HepG2 (cell line): ENCODE results near the gene CCDC57. TPM values are rescaled to one million over a fixed set of nuclear protein-coding genes. Genes with fewer than 3 reads are reported as not detected.
A peak's percentile ranks its signal among the peaks of the same experiment; 100 is the strongest.

Experiments
- CCDC6 ChIP-seq: sonication (generic); formaldehyde crosslinking; IDR thresholded peaks from 2 replicates; pipeline ENCODE4 v1.8.1; 2022; ENCODE audit warnings: mild to moderate bottlenecking, missing genetic modification reagents, moderate library complexity
- ELF3 ChIP-seq: IDR thresholded peaks from 2 replicates; pipeline ENCODE4 v1.6.1; 2016; ENCODE audit warnings: missing genetic modification reagents, missing compliant biosample characterization
- GATAD1 ChIP-seq: IDR thresholded peaks from 2 replicates; pipeline ENCODE4 v1.6.1; 2016; ENCODE audit warnings: missing genetic modification reagents, missing compliant biosample characterization
- GATAD2A ChIP-seq: IDR thresholded peaks from 2 replicates; pipeline ENCODE4 v1.6.1; 2016
- JUNB ChIP-seq: sonication (generic); formaldehyde crosslinking; IDR thresholded peaks from 2 replicates; pipeline ENCODE4 v1.8.0; 2022; ENCODE audit warnings: missing genetic modification reagents, mild to moderate bottlenecking, borderline replicate concordance
- ZBTB20 ChIP-seq: sonication (generic); formaldehyde crosslinking; IDR thresholded peaks from 2 replicates; pipeline ENCODE4 v1.8.1; 2023; ENCODE audit warnings: missing genetic modification reagents, low read depth, mild to moderate bottlenecking, borderline replicate concordance
- ZBTB42 ChIP-seq: sonication (generic); formaldehyde crosslinking; IDR thresholded peaks from 2 replicates; pipeline ENCODE4 v1.5.0; 2020; ENCODE audit warnings: mild to moderate bottlenecking, missing genetic modification reagents
- ZNF720 ChIP-seq: sonication (generic); formaldehyde crosslinking; IDR thresholded peaks from 2 replicates; pipeline ENCODE4 v1.4.0; 2020; ENCODE audit warnings: missing genetic modification reagents
- ZNF768 ChIP-seq: sonication (generic); formaldehyde crosslinking; IDR thresholded peaks from 2 replicates; pipeline ENCODE4 v1.4.0; 2020; ENCODE audit warnings: missing genetic modification reagents
- polyA plus RNA-seq, 8 experiments: library from polyadenylated mRNA; depleted of rRNA in 3 of 8; stranded (reverse) in 7 of 8; unstranded in 1 of 8; fragments of >200 nt; fragmentation: Illumina TruSeq in 4 of 8; extraction: Trizol in 4 of 8; gene quantifications; 2 replicates each; pipeline versions ENCODE4 v1.2.1 to v1.2.3, GENCODE V29; 2011 to 2016; ENCODE audit warnings: low read depth in 4 of 8, missing spikeins in 1 of 8, mixed read lengths in 1 of 8; ENCODE audit not compliant: insufficient read depth in 1 of 8
- total RNA-seq, 5 experiments: library from RNA; depleted of rRNA; stranded (reverse); fragments of >200 nt; fragmentation: Illumina TruSeq; extraction: Trizol; gene quantifications; 2 replicates each; pipeline ENCODE4 v1.2.3, GENCODE V29; 2016; ENCODE audit warnings: low read depth in 1 of 5
- TF ChIP-seq, protein P1 (sequence below): sonication (generic); formaldehyde crosslinking; IDR thresholded peaks from 2 replicates; pipeline ENCODE4 v1.5.0; 2020; ENCODE audit warnings: missing genetic modification reagents
- TF ChIP-seq, protein P2 (sequence below): sonication (generic); formaldehyde crosslinking; conservative IDR thresholded peaks from 2 replicates; pipeline ENCODE4 v1.4.0; 2020; ENCODE audit warnings: missing genetic modification reagents
- TF ChIP-seq, protein P3 (sequence below): sonication (generic); formaldehyde crosslinking; IDR thresholded peaks from 2 replicates; pipeline ENCODE4 v1.5.0; 2020; ENCODE audit warnings: mild to moderate bottlenecking, missing genetic modification reagents, borderline replicate concordance
- TF ChIP-seq, protein P4 (sequence below): sonication (generic); formaldehyde crosslinking; IDR thresholded peaks from 2 replicates; pipeline ENCODE4 v1.8.1; 2023; ENCODE audit warnings: mild to moderate bottlenecking, inconsistent platforms, moderate library complexity, missing genetic modification reagents, borderline replicate concordance
- TF ChIP-seq, protein P5 (sequence below): sonication (generic); formaldehyde crosslinking; IDR thresholded peaks from 2 replicates; pipeline ENCODE4 v1.4.0; 2020; ENCODE audit warnings: missing genetic modification reagents

Gene CCDC57
- total and polyA plus RNA-seq, 2 of the 13 experiments (the other 11 are each of a cell fraction or from before 2014, with no cell fraction given), result 59.3 to 59.9 TPM

DNA sequence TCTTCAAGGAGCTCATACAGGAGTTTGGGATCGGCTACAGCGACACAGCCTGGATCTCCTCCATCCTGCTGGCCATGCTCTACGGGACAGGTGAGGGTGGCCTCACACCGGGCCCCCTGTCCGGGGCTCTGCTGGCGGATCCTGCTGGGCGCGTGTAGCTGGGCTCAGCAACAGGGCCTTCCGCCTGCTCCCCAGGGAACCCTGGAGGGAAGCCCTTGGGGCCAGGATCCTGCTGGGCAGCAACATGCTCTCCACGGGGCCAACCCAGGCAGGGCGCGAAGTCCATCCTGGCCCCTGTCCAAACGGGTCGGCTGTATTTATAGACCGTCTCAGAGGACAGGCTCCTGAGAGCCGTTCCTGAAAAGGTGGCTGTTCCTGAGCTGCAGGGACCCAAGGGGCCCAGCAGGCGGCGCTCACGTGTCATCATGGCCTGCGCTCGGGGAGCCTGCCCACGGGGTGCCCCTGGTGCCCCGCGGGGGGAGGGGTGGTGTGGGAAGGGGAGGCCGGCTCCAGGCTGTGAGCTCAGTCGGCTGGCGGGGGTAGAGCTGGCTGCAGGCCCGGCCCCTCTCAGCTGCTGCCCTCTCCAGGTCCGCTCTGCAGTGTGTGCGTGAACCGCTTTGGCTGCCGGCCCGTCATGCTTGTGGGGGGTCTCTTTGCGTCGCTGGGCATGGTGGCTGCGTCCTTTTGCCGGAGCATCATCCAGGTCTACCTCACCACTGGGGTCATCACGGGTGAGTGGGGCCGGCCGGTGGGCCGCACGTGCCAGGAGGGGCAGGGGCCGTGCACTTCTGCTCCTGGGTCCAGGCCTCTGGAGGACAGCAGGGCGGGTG lies 23.7 kb upstream of the CCDC57 start (continued):
- TF ChIP-seq ZBTB20 (CRISPR knock-in tag) (peak; percentile 97), ZNF768 (CRISPR knock-in tag) (0 out of 2 replicates have a peak, but pooled peaks have one; percentile 45), GATAD2A (peak; percentile 94), JUNB (CRISPR knock-in tag) (no peak; the same call in 1 of the 2 replicates), ELF3 (CRISPR knock-in tag) (peak; percentile 84), ZNF720 (CRISPR knock-in tag) (no peak), ZBTB42 (peak; percentile 93), CCDC6 (CRISPR knock-in tag) (peak; percentile 100), GATAD1 (CRISPR knock-in tag) (peak; percentile 74)
- TF ChIP-seq, protein P1, sequence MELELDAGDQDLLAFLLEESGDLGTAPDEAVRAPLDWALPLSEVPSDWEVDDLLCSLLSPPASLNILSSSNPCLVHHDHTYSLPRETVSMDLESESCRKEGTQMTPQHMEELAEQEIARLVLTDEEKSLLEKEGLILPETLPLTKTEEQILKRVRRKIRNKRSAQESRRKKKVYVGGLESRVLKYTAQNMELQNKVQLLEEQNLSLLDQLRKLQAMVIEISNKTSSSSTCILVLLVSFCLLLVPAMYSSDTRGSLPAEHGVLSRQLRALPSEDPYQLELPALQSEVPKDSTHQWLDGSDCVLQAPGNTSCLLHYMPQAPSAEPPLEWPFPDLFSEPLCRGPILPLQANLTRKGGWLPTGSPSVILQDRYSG (CRISPR knock-in tag), result peak; percentile 99
- TF ChIP-seq, protein P2, sequence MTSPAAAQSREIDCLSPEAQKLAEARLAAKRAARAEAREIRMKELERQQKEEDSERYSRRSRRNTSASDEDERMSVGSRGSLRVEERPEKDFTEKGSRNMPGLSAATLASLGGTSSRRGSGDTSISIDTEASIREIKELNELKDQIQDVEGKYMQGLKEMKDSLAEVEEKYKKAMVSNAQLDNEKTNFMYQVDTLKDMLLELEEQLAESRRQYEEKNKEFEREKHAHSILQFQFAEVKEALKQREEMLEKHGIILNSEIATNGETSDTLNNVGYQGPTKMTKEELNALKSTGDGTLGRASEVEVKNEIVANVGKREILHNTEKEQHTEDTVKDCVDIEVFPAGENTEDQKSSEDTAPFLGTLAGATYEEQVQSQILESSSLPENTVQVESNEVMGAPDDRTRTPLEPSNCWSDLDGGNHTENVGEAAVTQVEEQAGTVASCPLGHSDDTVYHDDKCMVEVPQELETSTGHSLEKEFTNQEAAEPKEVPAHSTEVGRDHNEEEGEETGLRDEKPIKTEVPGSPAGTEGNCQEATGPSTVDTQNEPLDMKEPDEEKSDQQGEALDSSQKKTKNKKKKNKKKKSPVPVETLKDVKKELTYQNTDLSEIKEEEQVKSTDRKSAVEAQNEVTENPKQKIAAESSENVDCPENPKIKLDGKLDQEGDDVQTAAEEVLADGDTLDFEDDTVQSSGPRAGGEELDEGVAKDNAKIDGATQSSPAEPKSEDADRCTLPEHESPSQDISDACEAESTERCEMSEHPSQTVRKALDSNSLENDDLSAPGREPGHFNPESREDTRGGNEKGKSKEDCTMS (CRISPR knock-in tag), result no peak
- TF ChIP-seq, protein P3, sequence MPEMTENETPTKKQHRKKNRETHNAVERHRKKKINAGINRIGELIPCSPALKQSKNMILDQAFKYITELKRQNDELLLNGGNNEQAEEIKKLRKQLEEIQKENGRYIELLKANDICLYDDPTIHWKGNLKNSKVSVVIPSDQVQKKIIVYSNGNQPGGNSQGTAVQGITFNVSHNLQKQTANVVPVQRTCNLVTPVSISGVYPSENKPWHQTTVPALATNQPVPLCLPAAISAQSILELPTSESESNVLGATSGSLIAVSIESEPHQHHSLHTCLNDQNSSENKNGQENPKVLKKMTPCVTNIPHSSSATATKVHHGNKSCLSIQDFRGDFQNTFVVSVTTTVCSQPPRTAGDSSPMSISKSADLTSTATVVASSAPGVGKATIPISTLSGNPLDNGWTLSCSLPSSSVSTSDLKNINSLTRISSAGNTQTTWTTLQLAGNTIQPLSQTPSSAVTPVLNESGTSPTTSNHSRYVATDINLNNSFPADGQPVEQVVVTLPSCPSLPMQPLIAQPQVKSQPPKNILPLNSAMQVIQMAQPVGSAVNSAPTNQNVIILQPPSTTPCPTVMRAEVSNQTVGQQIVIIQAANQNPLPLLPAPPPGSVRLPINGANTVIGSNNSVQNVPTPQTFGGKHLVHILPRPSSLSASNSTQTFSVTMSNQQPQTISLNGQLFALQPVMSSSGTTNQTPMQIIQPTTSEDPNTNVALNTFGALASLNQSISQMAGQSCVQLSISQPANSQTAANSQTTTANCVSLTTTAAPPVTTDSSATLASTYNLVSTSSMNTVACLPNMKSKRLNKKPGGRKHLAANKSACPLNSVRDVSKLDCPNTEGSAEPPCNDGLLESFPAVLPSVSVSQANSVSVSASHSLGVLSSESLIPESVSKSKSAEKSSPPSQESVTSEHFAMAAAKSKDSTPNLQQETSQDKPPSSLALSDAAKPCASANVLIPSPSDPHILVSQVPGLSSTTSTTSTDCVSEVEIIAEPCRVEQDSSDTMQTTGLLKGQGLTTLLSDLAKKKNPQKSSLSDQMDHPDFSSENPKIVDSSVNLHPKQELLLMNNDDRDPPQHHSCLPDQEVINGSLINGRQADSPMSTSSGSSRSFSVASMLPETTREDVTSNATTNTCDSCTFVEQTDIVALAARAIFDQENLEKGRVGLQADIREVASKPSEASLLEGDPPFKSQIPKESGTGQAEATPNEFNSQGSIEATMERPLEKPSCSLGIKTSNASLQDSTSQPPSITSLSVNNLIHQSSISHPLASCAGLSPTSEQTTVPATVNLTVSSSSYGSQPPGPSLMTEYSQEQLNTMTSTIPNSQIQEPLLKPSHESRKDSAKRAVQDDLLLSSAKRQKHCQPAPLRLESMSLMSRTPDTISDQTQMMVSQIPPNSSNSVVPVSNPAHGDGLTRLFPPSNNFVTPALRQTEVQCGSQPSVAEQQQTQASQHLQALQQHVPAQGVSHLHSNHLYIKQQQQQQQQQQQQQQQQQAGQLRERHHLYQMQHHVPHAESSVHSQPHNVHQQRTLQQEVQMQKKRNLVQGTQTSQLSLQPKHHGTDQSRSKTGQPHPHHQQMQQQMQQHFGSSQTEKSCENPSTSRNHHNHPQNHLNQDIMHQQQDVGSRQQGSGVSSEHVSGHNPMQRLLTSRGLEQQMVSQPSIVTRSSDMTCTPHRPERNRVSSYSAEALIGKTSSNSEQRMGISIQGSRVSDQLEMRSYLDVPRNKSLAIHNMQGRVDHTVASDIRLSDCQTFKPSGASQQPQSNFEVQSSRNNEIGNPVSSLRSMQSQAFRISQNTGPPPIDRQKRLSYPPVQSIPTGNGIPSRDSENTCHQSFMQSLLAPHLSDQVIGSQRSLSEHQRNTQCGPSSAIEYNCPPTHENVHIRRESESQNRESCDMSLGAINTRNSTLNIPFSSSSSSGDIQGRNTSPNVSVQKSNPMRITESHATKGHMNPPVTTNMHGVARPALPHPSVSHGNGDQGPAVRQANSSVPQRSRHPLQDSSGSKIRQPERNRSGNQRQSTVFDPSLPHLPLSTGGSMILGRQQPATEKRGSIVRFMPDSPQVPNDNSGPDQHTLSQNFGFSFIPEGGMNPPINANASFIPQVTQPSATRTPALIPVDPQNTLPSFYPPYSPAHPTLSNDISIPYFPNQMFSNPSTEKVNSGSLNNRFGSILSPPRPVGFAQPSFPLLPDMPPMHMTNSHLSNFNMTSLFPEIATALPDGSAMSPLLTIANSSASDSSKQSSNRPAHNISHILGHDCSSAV (CRISPR knock-in tag), result peak; percentile 96; the same call in 1 of the 2 replicates
- TF ChIP-seq, protein P4, sequence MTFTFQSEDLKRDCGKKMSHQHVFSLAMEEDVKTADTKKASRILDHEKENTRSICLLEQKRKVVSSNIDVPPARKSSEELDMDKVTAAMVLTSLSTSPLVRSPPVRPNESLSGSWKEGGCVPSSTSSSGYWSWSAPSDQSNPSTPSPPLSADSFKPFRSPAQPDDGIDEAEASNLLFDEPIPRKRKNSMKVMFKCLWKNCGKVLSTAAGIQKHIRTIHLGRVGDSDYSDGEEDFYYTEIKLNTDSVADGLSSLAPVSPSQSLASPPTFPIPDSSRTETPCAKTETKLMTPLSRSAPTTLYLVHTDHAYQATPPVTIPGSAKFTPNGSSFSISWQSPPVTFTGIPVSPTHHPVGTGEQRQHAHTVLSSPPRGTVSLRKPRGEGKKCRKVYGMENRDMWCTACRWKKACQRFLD (CRISPR knock-in tag), result peak; percentile 98
- TF ChIP-seq, protein P5, sequence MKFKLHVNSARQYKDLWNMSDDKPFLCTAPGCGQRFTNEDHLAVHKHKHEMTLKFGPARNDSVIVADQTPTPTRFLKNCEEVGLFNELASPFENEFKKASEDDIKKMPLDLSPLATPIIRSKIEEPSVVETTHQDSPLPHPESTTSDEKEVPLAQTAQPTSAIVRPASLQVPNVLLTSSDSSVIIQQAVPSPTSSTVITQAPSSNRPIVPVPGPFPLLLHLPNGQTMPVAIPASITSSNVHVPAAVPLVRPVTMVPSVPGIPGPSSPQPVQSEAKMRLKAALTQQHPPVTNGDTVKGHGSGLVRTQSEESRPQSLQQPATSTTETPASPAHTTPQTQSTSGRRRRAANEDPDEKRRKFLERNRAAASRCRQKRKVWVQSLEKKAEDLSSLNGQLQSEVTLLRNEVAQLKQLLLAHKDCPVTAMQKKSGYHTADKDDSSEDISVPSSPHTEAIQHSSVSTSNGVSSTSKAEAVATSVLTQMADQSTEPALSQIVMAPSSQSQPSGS, result peak; percentile 92
